ENCODE results near the gene KCNG4.

KCNG4 gene

GRCh38 chr16:84169765-84170310 is 70.0 kb downstream of the KCNG4 start:
- TF ChIP-seq CTCF (conservative IDR thresholded peaks at IDR 0.05; ENCODE audit: control insufficient read depth, insufficient read depth, low read depth, low read length), result no peak
- no peak for DNase-seq (ENCODE audit: low read depth)
- H3K4me3 ChIP-seq (ENCODE audit: control insufficient read depth, low read depth, low read length), result no peak overlapping the region

All from fibroblast of mammary gland (primary cell).